Endothelial cell of hepatic sinusoid (primary cell): ENCODE results near the gene INPP5K.
"Not testable (repeated sequence)": the region's sequence is repeated elsewhere in the genome, so short reads cannot be mapped to it uniquely, and the experiment has no call there.

Source experiments
- in situ Hi-C: cut with HindIII; loops from 2 replicates; pipeline ENCODE4 v1.10.0; 2017; ENCODE audit warnings: low sequenced_read_pairs

Gene INPP5K

DNA sequence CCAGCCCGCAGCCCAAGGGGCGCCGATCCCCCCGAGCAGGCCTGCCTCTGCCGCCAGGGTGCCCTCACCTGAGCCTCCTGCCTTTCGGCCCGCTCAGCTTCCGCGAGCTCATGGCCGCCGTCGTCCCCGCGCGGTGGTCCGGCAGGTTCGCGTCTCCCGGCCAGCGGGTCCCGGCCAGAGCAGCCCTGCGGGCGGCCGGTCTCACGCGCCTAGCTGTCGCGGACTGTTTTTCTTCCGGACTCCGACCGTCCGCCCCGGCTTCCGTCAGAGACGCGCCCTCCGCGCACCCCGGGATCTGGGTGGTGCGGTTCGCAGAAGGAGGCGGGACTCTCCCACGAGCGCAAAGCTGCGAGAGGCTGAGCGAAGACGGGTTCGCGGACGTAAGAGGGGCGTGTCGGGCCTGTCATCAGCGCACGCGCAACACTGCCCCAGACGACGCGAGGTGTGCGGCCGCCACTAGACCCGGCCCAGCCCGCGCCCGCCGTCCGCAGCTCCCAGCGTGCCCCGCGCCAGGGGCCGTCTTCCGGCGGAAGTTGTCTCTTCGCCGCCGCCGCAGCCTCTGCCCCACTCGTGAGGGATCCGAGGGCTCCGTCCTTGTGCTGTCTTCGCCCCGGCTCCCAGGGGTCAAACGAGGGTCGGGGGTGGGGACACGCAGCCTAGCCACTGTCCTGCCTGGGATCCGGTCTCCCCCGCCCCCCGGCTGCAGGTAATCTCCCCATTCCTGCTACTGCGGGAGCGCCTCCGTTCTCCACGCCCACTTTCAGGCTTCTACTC lies at the start of gene INPP5K:
Gene INPP5K (minus strand): TSS at position 225 of the 774 bp plus-strand sequence. CDS start 113 bp downstream, at position 112.
- in situ Hi-C loops = no loop called here

DNA sequence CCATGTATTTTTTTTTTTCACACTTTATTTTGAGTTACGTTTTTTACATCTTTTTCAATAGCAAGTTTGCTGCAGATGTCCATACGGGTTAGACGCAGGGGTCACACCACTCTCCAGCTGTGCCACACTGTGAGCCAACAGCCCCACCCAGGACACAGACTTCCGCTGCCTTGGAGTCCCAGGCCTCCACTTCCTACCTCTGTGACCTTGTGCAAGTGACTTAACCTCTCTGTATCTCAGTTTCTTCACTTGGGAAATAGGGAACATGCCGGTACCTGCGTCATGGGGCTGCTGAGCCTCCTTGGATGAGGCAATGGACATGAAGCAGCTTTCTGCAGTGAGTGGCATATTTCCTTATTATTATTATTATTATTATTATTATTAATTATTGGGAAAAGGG lies 49.5 kb upstream of the INPP5K start:
- in situ Hi-C loops = no loop called here

DNA sequence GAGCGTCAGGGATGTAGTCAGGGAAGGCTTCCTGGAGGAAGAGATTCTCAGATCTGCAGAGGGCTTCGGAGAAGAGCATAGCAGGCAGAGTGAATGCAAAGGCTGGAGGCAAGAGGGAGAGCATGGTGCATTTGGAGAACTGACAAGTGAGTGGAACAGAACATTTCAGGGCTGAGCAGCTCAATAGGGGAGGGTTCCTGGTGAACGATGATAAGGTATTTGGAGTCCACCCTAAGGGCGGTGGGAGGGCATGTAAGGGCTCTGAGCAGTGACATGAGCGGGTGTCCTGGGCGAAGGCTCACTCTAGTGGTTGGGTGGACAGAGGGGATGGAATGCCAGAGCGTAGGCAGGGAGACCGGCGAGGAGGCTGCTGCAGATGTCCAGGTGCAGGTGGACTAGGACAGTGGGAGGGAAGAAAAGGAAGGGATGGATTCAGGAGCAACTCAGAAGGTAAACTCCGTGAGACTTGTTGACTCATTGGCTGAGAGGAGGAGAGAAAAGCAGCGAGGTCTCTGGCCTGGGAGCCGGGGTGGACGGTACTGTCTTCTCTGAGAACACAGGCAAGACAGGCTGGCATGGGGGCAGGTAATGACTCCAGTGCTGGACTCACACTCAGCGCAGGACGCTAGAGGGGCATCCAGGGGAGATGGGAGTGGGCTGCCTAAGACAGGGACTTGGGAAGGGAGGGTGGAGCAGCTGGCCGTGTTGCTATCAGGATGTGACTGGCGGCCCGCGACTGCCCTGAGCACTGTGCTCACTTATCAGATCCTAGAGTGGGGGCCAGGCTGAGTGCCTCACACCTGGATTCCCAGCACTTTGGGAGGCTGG lies 47.6 kb upstream of the INPP5K start:
- in situ Hi-C loops = no loop called here

DNA sequence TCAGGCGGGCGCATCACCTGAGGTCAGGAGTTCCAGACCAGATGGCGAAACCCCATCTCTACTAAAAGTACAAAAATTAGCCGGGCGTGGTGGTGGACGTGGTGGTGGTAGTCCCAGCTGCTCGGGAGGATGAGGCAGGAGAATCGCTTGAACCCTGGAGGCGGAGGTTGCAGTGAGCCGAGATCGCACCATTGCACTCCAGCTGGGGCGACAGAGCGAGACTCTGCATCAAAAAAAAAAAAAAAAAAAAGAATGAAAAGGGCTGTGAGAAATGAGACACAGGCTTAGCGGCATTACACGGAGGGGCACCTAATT lies 47.0 kb upstream of the INPP5K start:
- in situ Hi-C loops = not testable (repeated sequence)

DNA sequence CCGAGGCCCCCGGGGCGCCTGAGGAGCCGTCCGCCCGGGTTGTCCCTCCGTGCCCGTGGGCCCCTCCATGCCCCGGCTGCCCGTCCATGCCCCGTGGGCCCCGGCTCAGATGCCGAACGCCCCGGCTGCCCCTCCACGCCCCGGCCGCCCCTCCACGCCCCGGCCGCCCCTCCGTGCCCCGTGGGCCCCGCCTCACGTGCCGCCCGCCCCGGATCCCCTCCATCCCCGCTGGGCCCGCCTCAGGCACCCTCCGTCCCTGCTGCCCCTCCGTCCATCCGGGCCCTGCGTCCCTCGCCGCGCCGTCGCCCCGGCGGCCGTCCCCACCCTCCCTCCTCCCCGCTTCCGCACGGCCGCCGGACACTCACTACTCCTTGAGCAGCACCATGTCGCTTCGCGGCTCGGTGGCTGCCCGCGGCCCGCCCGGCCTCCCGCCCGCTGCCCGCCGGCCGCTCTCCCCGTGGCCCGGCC lies 45.8 kb upstream of the INPP5K start:
- in situ Hi-C loops = no loop called here

DNA sequence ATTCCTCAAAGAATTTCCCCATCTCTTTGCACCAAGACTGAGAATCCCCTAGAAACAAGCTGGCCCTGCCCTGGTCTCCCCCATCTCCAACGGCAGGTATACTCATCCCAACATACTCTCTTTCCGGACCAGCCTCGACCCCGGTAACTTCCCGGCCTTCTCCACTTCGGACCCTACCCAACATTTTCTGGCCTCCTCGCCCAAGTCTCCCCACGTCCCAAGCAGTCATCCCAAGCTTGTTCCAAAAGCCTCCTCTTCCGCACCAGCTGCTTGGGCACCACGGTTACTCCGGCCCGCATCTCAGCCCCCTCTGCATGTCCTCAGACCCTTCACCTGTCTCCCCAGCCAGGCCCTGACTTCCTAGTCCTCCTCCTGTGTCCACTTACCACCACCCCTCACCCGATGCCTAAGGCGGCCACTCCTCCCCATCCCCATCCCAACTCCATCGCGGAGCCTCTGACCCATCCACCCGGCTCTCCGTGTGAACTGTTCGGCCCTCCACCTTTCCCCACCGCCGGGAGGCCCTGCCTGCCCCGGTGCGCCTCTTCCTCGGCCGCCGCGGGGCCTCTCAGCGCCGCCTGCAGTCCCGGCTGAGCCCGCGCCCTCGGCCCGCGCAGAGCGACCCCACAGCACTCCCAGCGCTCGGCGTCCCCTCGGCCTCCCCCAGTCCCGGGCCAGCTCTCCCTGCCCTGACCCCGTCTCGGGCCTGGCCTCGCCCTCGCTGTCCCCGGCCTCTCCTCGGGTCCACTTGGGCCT lies 45.2 kb upstream of the INPP5K start:
- in situ Hi-C loops = no loop called here

DNA sequence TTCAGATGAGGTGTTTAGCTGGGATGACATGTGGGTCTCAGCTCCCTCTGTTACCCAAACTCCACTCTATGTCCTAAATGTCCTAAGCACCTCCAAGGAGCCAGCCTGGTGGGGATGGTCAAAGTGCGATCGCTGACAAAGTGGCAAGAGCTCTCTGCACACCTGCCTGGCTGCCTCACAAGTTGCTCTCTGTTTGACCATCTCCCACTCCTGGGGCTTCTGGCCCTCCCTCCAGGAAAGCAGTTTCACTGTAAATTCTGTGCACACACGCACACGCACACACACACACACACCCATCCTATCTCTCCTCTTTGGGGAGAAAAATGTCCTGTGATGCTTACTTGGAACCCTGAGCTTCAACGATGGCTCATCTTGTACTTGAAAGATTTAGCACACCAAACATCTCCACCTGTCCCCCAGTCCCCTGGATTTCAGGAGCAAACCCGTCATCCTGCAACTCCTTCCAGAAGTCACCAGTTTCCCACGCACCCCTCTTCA lies 44.5 kb upstream of the INPP5K start:
- in situ Hi-C loops = no loop called here

DNA sequence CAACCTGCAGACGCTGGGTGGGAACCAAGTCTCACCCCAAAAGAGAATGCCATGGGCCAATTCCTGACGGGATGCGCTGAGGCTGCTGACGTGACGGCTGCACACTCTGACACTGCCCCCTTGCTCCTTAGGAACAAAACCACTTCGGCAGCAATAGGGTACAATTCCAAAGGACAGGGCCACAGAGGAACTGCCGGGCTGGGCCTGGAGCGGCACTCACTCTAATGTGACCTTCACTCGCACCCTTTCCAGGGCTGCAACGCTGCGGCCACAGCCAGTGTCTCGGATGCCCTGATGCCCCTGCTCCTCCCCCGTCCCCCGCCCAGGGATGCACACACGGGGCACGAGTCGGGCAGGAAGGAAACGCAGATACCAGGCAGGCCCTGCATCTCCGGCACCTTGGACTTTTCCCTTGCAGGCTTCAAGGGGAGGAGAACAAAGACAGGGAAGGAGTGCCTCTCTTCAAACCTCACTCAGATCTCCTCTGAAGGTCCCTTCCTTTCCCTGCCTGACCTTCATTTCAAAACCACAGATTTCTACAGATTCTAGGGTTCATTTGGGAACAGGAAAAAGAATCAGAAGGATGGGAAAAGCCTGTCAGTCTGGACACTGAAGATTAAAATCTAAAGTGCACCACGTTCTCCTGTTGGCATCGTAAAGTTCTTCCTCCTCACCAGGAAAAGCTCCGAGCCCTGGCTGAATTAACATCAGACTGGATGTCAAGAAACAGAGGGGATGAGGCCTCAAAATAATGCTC lies 43.9 kb upstream of the INPP5K start:
- in situ Hi-C loops = no loop called here

DNA sequence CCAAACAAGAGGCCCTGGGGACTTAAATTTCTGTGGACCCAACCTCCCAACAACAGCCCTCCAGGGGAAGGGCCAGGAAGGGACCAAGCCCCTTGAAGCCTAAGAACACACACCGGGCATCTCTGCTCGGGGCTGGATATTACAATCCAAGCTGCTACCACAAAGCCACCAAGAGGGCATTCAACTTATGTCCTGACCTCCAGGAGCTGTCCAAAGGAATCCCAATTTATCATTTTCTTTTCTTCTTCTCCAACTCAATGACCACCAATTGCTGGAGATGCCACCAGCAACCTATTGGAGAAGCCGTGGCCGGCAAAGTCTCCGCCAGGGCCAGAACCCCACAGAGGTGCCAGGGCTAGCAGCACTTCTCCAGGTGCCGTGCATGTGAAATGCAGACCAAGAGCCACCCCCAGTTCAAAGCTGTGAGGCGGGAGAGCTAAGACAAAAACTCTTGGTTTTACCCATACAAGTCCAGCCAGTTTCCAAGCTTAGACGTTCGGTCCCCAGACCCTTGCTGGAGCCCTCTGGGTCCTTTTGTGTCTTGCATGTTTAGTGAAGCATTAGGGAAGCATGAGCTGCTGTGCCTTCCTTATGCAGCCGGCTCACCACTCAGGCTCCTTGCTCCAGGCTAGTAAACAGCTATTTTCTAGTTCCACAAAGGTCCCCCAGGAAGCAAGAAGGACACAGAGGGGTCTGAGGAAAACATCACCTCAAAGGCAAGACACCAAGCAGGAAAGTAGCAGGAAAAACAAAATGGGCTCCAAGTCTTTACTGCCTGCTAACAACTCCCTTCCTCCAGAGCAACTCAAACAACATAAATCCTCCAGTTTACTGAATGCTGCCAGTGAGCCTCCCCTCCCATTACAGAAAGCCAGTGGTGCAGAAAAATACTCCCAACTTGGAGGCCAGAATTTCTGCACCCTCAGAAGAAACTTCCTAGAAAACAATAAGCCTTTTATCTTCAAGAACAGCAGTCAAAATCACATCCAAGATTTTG lies 42.9 kb upstream of the INPP5K start:
- in situ Hi-C loops = no loop called here

DNA sequence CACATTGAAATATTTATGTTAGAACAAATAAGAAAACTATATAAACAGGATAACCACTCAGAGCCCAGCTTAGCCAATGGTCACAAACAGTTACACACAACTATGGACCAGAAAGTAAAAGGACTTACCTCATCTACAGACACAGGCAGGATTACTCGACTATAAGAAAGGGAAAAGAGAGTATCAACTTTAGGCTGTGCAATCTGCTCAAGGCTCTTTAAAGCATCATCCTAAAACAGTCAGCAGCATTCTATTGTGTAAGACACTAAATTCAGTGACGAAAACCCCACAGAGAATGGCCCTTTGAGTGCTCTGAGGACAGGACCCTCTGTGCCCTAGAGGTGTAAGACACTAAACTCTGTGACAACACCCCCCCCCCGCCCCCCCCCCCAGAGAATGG lies 42.0 kb upstream of the INPP5K start:
- in situ Hi-C loops = no loop called here

DNA sequence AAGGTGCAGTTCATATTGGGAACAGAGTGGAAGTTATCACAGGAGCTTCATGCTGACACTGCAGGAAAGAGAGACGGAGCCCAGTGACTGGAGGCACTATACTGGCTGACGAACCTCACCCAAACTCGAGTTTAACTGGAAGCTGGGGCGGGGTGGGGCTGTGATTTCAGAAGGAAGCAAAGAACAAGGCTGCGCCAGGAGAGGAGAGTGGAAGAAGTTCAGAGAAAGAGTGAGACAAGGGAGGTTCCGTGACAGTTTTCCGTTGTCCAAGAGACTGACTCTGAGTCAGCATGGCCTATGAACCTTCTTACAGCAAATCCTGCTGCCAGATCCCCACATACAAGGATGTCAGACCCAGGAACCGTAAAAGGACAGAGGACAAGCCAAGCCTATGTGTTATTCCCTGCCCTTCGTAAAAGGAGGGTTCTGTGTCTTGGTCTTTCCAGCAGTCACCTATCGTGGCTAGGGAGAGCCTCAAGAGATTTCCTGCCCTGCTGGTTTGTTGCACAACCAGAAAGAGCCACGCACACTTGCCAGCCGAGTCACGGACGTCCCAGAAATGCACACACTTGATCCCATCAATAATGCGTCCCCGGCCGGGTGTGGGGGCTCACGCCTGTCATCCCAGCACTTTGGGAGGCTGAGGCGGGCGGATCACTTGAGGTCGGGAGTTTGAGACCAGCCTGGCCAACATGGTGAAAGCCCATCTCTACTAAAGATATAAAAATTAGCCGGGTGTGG lies 41.1 kb upstream of the INPP5K start:
- in situ Hi-C loops = no loop called here

DNA sequence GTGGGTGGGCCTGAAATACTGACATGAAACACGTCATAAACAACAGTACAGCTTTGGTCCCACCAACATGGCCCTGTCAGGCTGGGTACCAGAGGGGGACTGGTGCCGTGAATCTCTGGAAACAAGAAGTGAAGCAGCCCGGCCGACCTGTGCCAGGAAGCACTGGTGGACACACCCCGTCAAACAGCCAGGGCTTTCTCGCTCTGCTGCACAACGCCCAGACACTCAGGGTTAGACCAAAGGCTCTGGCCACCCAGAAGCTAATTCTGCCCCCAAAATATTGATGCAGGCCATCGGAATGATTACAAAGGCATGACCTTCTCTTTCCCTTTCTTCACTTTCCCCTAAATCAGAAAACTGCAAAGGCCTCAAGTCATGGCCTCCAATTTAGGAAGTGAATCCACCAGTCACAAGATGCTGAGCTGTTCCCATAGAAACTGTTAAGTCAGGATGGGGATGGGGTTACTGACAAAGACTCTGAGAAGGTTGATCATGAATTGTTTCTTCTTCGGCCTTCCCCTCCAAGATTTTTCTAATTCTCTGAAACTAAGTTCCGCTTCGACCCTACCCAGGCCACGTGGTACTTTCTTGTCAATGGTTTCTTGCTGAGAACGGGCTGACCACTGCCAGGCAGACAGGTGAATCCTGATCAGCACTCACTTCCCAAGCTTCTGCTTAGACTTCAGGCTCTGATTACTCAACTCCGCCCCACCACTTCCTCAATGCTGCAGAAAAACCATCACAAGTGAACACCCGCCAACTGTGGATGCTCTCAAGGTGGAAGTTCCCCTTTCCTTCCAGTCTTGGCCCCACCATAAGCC lies 39.4 kb upstream of the INPP5K start:
- in situ Hi-C loops = no loop called here

DNA sequence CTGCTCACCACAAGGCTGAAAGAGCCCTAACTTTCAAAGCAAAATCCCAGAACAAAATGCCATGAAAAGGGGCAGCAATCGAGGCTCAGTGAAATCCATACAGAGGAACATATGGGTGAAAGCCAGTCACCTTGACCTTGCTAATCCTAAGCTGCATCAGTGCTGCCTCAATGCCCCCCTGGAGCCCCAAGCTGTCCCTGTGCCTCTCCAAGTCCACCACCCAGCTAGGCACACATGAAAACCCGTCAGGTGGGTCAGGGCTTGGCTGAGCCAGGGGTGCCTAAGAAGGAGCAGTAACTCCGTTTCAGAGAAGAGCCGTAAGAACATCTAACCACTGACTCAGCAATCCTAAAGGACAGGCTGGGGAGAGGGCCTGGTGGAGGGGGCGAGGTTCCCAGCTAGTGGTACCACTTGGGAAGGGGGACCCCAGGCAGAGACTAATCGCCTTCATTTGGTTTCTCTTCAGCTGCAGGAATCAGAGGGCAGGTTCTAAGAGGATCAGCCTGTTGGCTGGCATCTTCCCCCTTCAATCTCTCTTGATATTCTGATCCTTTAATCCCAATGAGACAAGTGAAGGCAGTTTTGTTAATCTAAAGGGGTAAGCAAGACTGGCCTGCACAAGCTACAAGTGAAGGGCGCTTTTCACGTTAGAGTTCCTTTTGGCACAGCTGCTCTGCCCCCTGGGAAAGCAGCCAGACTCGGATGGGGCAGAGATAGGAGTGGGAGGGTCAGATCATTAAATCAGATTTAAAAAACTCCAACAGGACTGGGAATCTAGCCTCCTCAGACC lies 38.5 kb upstream of the INPP5K start:
- in situ Hi-C loops = loop anchor here (5.0 kb wide), 1 partner anchor 298 kb away; no protein-coding TSS in a partner anchor

DNA sequence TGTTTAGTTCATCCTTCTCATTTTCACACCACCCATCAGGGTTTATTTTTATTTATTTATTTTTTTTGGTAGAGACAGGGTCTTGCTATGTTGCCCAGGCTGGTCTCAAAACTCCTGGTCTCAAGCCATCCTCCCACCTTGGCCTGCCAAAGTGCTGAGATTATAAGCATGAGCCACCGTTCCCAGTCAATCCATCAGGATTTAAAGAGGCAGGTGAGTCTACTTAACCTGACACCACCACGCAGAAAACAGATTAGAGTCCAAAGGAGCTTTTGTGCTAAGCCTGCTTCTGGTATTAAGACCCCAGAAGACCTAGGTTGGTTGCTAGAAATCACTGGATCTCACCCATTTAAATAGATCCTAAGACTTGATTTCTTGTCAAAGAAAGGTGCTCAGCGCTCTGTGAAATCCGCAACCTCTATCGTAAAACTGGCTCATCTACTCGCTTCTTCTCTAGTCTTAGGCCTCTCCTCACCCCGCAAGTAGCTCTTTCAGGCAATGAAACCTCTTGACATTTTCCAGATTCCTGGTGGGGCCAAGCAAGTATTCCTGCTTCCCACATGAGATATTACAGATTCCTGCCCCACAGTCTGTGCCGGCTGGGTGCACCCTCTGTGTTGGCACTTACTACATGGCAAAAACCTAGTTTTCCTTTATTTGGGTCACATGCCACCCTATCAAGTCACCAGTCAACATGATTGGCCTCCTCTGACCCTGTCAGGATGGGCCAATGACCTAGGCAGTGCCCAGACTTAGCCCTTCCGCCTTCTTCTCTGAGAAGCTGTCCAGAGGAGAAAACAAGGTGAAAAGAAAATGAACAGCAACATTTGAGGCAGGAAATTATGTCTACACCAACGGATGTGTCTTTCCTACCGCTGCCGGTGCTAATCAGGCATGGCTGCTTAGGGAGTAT lies 37.2 kb upstream of the INPP5K start:
- in situ Hi-C loops = loop anchor here (5.0 kb wide), 1 partner anchor 296 kb away; no protein-coding TSS in a partner anchor

DNA sequence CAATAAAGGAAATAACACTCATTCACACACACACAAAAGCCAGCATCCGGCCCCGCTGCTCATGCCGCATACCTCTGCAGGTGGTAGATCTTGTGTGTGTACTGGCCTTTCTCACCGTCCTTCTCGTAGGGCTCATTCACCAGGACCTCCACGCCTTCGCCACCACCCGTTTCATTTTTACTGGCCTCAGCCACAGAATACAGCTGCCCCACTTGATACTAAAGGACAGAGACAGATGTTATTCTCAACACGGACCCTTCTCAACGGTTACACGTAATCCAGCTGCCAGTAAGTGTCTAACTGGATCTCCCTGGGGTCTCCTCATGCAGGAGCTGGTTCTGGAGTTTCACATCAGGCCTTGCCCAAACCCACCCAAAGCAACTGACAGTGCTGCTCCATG lies 36.5 kb upstream of the INPP5K start:
- in situ Hi-C loops = loop anchor here (5.0 kb wide), 1 partner anchor 296 kb away; no protein-coding TSS in a partner anchor

DNA sequence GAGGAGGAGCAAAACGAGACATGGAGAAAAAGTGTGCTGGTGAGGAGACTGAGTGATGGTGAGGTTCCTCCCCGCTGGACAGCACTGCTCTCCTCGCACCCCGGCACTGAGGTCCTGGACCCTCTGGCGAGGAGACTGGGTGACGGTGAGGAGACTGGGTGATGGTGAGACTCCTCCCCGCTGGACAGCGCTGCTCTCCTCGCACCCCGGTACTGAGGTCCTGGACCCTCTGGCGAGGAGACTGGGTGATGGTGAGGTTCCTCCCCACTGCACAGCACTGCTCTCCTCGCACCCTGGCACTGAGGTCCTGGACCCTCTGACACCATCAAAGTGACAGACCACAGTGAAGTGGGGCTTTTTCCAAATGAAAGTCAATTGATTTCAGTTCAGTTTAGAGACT lies 35.3 kb upstream of the INPP5K start:
- in situ Hi-C loops = loop anchor here (5.0 kb wide), 1 partner anchor 294 kb away; no protein-coding TSS in a partner anchor
